ENCODE results near the gene CDH26. TPM values are rescaled to one million over a fixed set of nuclear protein-coding genes. Genes with fewer than 3 reads are reported as not detected.

Gene CDH26
- total RNA-seq, 1 donor from 2014 or later: not detected

- DNase-seq (ENCODE audit: low spot score): no peak
- Mint-ChIP-seq H3K27ac (ENCODE audit: unreplicated experiment) (no peak overlapping the region), H3K9me3 (ENCODE audit: low read depth) (peaks cover 16% of the 10 kb centered on the region), H3K27me3 (ENCODE audit: low read depth) (peaks cover 4% of the 10 kb centered on the region), H3K4me3 (ENCODE audit: unreplicated experiment) (no peak overlapping the region), H3K36me3 (ENCODE audit: low read depth) (peaks cover 1% of the 10 kb centered on the region), H3K4me1 (ENCODE audit: low read depth) (no peaks in the 10 kb centered on the region)
- no peak for TF ChIP-seq CTCF (IDR thresholded peaks at IDR 0.05)
Observed at GRCh38 chr20:60022849-60023248, 64.6 kb downstream of the CDH26 start.

- H3K9me3 Mint-ChIP-seq (ENCODE audit: low read depth): peaks cover 7% of the 10 kb centered on the region
- no peak overlapping the region for H3K27ac Mint-ChIP-seq (ENCODE audit: unreplicated experiment)
- no peaks in the 10 kb centered on the region for H3K4me1 Mint-ChIP-seq (ENCODE audit: low read depth)
- peaks cover 1% of the 10 kb centered on the region for H3K36me3 Mint-ChIP-seq (ENCODE audit: low read depth)
- H3K27me3 Mint-ChIP-seq (ENCODE audit: low read depth): peaks cover 4% of the 10 kb centered on the region
- DNase-seq (ENCODE audit: low spot score): no peak
- no peak for TF ChIP-seq CTCF (IDR thresholded peaks at IDR 0.05)
- H3K4me3 Mint-ChIP-seq (ENCODE audit: unreplicated experiment): no peak overlapping the region
Observed at GRCh38 chr20:60024245-60024644, 66.0 kb downstream of the CDH26 start.

- no peak for DNase-seq (ENCODE audit: low spot score)
- TF ChIP-seq CTCF (IDR thresholded peaks at IDR 0.05): no peak
- H3K27ac Mint-ChIP-seq (ENCODE audit: unreplicated experiment): no peak overlapping the region
- H3K36me3 Mint-ChIP-seq (ENCODE audit: low read depth): peaks cover 1% of the 10 kb centered on the region
- no peaks in the 10 kb centered on the region for H3K4me1 Mint-ChIP-seq (ENCODE audit: low read depth)
- H3K9me3 Mint-ChIP-seq (ENCODE audit: low read depth): peaks cover 6% of the 10 kb centered on the region
- peaks cover 4% of the 10 kb centered on the region for H3K27me3 Mint-ChIP-seq (ENCODE audit: low read depth)
- H3K4me3 Mint-ChIP-seq (ENCODE audit: unreplicated experiment): no peak overlapping the region
Observed at GRCh38 chr20:60024801-60025200, 66.6 kb downstream of the CDH26 start.

GRCh38 chr20:60026010-60026409, 67.8 kb downstream of the CDH26 start:
- TF ChIP-seq CTCF (IDR thresholded peaks at IDR 0.05): no peak
- Mint-ChIP-seq H3K9me3 (ENCODE audit: low read depth) (peaks cover 6% of the 10 kb centered on the region), H3K4me3 (ENCODE audit: unreplicated experiment) (no peak overlapping the region)

GRCh38 chr20:60030471-60030870, 72.2 kb downstream of the CDH26 start:
- H3K4me3 Mint-ChIP-seq (ENCODE audit: unreplicated experiment): no peak overlapping the region
- H3K27ac Mint-ChIP-seq (ENCODE audit: unreplicated experiment): no peak overlapping the region
- peaks cover 6% of the 10 kb centered on the region for H3K9me3 Mint-ChIP-seq (ENCODE audit: low read depth)
- DNase-seq (ENCODE audit: low spot score): no peak
- H3K4me1 Mint-ChIP-seq (ENCODE audit: low read depth): peaks cover 14% of the 10 kb centered on the region
- TF ChIP-seq CTCF (IDR thresholded peaks at IDR 0.05): no peak
- peaks cover 4% of the 10 kb centered on the region for H3K27me3 Mint-ChIP-seq (ENCODE audit: low read depth)
- H3K36me3 Mint-ChIP-seq (ENCODE audit: low read depth): peaks cover 1% of the 10 kb centered on the region

More at GRCh38 chr20:60026010-60026409, 67.8 kb downstream of the CDH26 start:
- DNase-seq (ENCODE audit: low spot score): no peak
- Mint-ChIP-seq H3K27ac (ENCODE audit: unreplicated experiment) (no peak overlapping the region), H3K36me3 (ENCODE audit: low read depth) (peaks cover 1% of the 10 kb centered on the region), H3K27me3 (ENCODE audit: low read depth) (peaks cover 4% of the 10 kb centered on the region), H3K4me1 (ENCODE audit: low read depth) (no peaks in the 10 kb centered on the region)

Measured in chondrocyte (in vitro differentiated cells).